GM23248 (cell line): ENCODE data around the gene TFR2. TPM values are rescaled to one million over a fixed set of nuclear protein-coding genes. Genes with fewer than 3 reads are reported as not detected.

Experiments
- DNase-seq: peaks from one replicate; pipeline ENCODE4 v3.0.0-alpha.2; 2015
- H2AFZ ChIP-seq: fragments of 200-600 bp; sonication (generic); 2 replicates; pipeline ENCODE4 v1.6.1; 2016; ENCODE audit warnings: antibody characterized with exemption
- H3F3A ChIP-seq: fragments of 200-600 bp; sonication (generic); 2 replicates; pipeline ENCODE4 v1.6.1; 2016; ENCODE audit warnings: mild to moderate bottlenecking, antibody characterized with exemption, mixed run types; ENCODE audit not compliant: insufficient read depth
- H3K27ac ChIP-seq: fragments of 200-600 bp; sonication (generic); 2 replicates; pipeline ENCODE4 v1.5.1; 2016; ENCODE audit warnings: mild to moderate bottlenecking
- H3K27me3 ChIP-seq: fragments of 200-600 bp; sonication (generic); replicated peaks from 2 replicates; pipeline ENCODE4 v1.6.1; 2016; ENCODE audit warnings: mild to moderate bottlenecking; ENCODE audit not compliant: insufficient read depth
- H3K36me3 ChIP-seq: fragments of 200-600 bp; sonication (generic); 2 replicates; pipeline ENCODE4 v1.6.1; 2016; ENCODE audit warnings: low read depth, mild to moderate bottlenecking
- H3K4me1 ChIP-seq: fragments of 200-600 bp; sonication (generic); 2 replicates; pipeline ENCODE4 v1.6.1; 2016; ENCODE audit warnings: mild to moderate bottlenecking; ENCODE audit not compliant: insufficient read depth
- H3K4me2 ChIP-seq: fragments of 200-600 bp; sonication (generic); one replicate; pipeline ENCODE4 v1.6.1; 2016; ENCODE audit warnings: mild to moderate bottlenecking; ENCODE audit not compliant: unreplicated experiment
- H3K4me3 ChIP-seq: fragments of 200-600 bp; sonication (generic); 2 replicates; pipeline ENCODE4 v1.5.1; 2016; ENCODE audit warnings: mild to moderate bottlenecking
- H3K79me2 ChIP-seq: fragments of 200-600 bp; sonication (generic); 2 replicates; pipeline ENCODE4 v1.6.1; 2016; ENCODE audit warnings: mild to moderate bottlenecking; ENCODE audit not compliant: insufficient read depth
- H3K9ac ChIP-seq: fragments of 200-600 bp; sonication (generic); 2 replicates; pipeline ENCODE4 v1.6.1; 2016; ENCODE audit warnings: mild to moderate bottlenecking
- H3K9me2 ChIP-seq: fragments of 200-600 bp; sonication (generic); 2 replicates; pipeline ENCODE4 v1.6.1; 2016; ENCODE audit warnings: mixed run types, mild to moderate bottlenecking, moderate library complexity; ENCODE audit not compliant: insufficient read depth
- H3K9me3 ChIP-seq: fragments of 200-600 bp; sonication (generic); one replicate; pipeline ENCODE4 v1.6.1; 2017; ENCODE audit warnings: low read depth
- H4K20me1 ChIP-seq: fragments of 200-600 bp; sonication (generic); 2 replicates; pipeline ENCODE4 v1.6.0; 2016; ENCODE audit not compliant: insufficient read depth
- EZH2 ChIP-seq: fragments of 200-600 bp; sonication (generic); IDR thresholded peaks from 2 replicates; pipeline ENCODE4 v1.6.1; 2018; ENCODE audit warnings: antibody characterized with exemption, mild to moderate bottlenecking; ENCODE audit not compliant: insufficient read depth, poor library complexity, severe bottlenecking
- EZH2phosphoT487 ChIP-seq: fragments of 200-600 bp; sonication (generic); IDR thresholded peaks from 2 replicates; pipeline ENCODE4 v1.6.1; 2018; ENCODE audit warnings: antibody characterized with exemption, moderate library complexity, mild to moderate bottlenecking, low read depth; ENCODE audit not compliant: insufficient read depth
- WGBS, 2 experiments: methylation state at CpG; one replicate each; pipeline ENCODE4 v1.1.6; 2015 to 2017; ENCODE audit warnings: low lambda C conversion rate in 2 of 2, low coverage in 1 of 2; ENCODE audit errors: missing lambda C conversion rate in 2 of 2; 5-methylcytosine and 5-hydroxymethylcytosine counted together
- in situ Hi-C: fragments of 300-500 bp; cut with MboI; formaldehyde crosslinking; loops from 2 replicates; pipeline ENCODE4 v1.15.0; 2020
- polyA plus RNA-seq: library from polyadenylated mRNA; unstranded; fragments of >200 nt; fragmentation: Nextera tagmentation; extraction: Ambion mirVana; gene quantifications from 2 replicates; pipeline ENCODE4 v1.2.1, GENCODE V29; 2016
- total RNA-seq: library from RNA; depleted of rRNA; stranded (reverse); fragments of >200 nt; shearing (Covaris generic); gene quantifications from 2 replicates; pipeline ENCODE4 v1.2.3, GENCODE V29; 2014

TFR2 gene
- total and polyA plus RNA-seq, 2 experiments from 2014 or later, result 0.11 to 0.79 TPM

GRCh38 chr7:100611983-100612729 lies 29.2 kb downstream of the TFR2 start, which contains the start of gene MOSPD3:
Gene MOSPD3 (plus strand): TSS chr7:100612540. CDS start chr7:100612792, 252 bp downstream.
- H3K36me3 ChIP-seq, result no peaks in the 10 kb centered on the region
- peaks cover 17% of the 10 kb centered on the region for H3F3A ChIP-seq
- H3K4me2 ChIP-seq, result peak within 1 kb of the TSS; percentile 77
- no peaks in the 10 kb centered on the region for H3K9me2 ChIP-seq
- H3K4me3 ChIP-seq, result peak within 1 kb of the TSS; percentile 89
- no peaks in the 10 kb centered on the region for H3K79me2 ChIP-seq
- no peak for TF ChIP-seq EZH2
- TF ChIP-seq EZH2phosphoT487, result no peak
- H3K27me3 ChIP-seq, result no peaks in the 10 kb centered on the region
- peak within 1 kb of the TSS; percentile 76 for H3K9ac ChIP-seq
- DNase-seq, result peak; percentile 100
- H3K9me3 ChIP-seq, result no peaks in the 10 kb centered on the region
- in situ Hi-C loops, result no loop called here
- peak within 1 kb of the TSS; percentile 81 for H3K27ac ChIP-seq
- no peaks in the 10 kb centered on the region for H3K4me1 ChIP-seq
- no peaks in the 10 kb centered on the region for H4K20me1 ChIP-seq
- peak within 1 kb of the TSS; percentile 89 for H2AFZ ChIP-seq
- 1 to 3% methylated on average over 37 to 56 of the region's 61 CpGs for WGBS, 2 experiments

GRCh38 chr7:100609958-100610357 lies 31.4 kb downstream of the TFR2 start:
- no peaks in the 10 kb centered on the region for H3K9me3 ChIP-seq
- no peaks in the 10 kb centered on the region for H3K27me3 ChIP-seq
- H3K79me2 ChIP-seq, result no peaks in the 10 kb centered on the region
- DNase-seq, result no peak
- whole genome bisulfite sequencing, 2 experiments, result 86 to 87% methylated on average over 5 of the region's 5 CpGs
- no peak overlapping the region for H3K4me3 ChIP-seq
- TF ChIP-seq EZH2phosphoT487 (no peak), EZH2 (no peak)
- H3K4me2 ChIP-seq, result no peak overlapping the region
- no peaks in the 10 kb centered on the region for H3K9me2 ChIP-seq
- H3K4me1 ChIP-seq, result no peaks in the 10 kb centered on the region
- H4K20me1 ChIP-seq, result no peaks in the 10 kb centered on the region
- no peak overlapping the region for H3K27ac ChIP-seq
- H3K36me3 ChIP-seq, result peaks cover 3% of the 10 kb centered on the region; the same call in 1 of the 2 replicates
- no peak overlapping the region for H2AFZ ChIP-seq
- in situ Hi-C loops, result no loop called here
- no peak overlapping the region for H3K9ac ChIP-seq
- H3F3A ChIP-seq, result peaks cover 29% of the 10 kb centered on the region

GRCh38 chr7:100607111-100607510 lies 34.2 kb downstream of the TFR2 start:
- Histone ChIP-seq H4K20me1 (no peaks in the 10 kb centered on the region), H3K9ac (no peak overlapping the region), H3K27ac (no peak overlapping the region), H3K9me2 (no peaks in the 10 kb centered on the region), H2AFZ (no peak overlapping the region), H3K4me3 (no peak overlapping the region), H3F3A (peaks cover 29% of the 10 kb centered on the region), H3K9me3 (no peaks in the 10 kb centered on the region), H3K4me2 (no peak overlapping the region), H3K4me1 (no peaks in the 10 kb centered on the region), H3K27me3 (no peaks in the 10 kb centered on the region), H3K79me2 (0 out of 2 replicates have a peak, but pooled peaks cover 6% of the 10 kb centered on the region), H3K36me3 (peaks cover 3% of the 10 kb centered on the region; the same call in 1 of the 2 replicates)
- TF ChIP-seq EZH2phosphoT487, result no peak
- TF ChIP-seq EZH2, result no peak
- DNase-seq, result peak; percentile 46
- WGBS, 2 experiments, result 70 to 90% methylated on average over 8 of the region's 8 CpGs
- in situ Hi-C loops, result no loop called here

GRCh38 chr7:100606313-100606712 lies 35.0 kb downstream of the TFR2 start:
- H3K9ac ChIP-seq, result no peak overlapping the region
- no peaks in the 10 kb centered on the region for H4K20me1 ChIP-seq
- H3K27me3 ChIP-seq, result no peaks in the 10 kb centered on the region
- H3K9me3 ChIP-seq, result no peaks in the 10 kb centered on the region
- 94 to 96% methylated on average over 11 to 12 of the region's 12 CpGs for WGBS, 2 experiments
- H3K4me2 ChIP-seq, result no peak overlapping the region
- H3F3A ChIP-seq, result peaks cover 29% of the 10 kb centered on the region
- H3K27ac ChIP-seq, result no peak overlapping the region
- no peak for TF ChIP-seq EZH2
- no peak for TF ChIP-seq EZH2phosphoT487
- H2AFZ ChIP-seq, result no peak overlapping the region
- in situ Hi-C loops, result no loop called here
- H3K9me2 ChIP-seq, result no peaks in the 10 kb centered on the region
- H3K4me3 ChIP-seq, result no peak overlapping the region
- no peak for DNase-seq
- peaks cover 3% of the 10 kb centered on the region; the same call in 1 of the 2 replicates for H3K36me3 ChIP-seq
- H3K79me2 ChIP-seq, result 0 out of 2 replicates have a peak, but pooled peaks cover 6% of the 10 kb centered on the region
- no peaks in the 10 kb centered on the region for H3K4me1 ChIP-seq
